CD4-positive, alpha-beta T cell (primary cell): ENCODE data around the gene SLC36A2. TPM values are rescaled to one million over a fixed set of nuclear protein-coding genes. Genes with fewer than 3 reads are reported as not detected.

Experiments
- ATAC-seq: fragments of 200-7000 bp; cut with Tn5 transposase; one replicate; pipeline ENCODE4 v1.10.0; 2022; ENCODE audit warnings: mild to moderate bottlenecking; ENCODE audit not compliant: poor library complexity
- CTCF ChIA-PET: fragments of 350-600 bp; sonication (Branson Sonifier 250); formaldehyde crosslinking; loops from one replicate; lab custom pipeline; 2021; ENCODE audit warnings: antibody characterized with exemption, inconsistent platforms; lab: Charles Lee
- POLR2A ChIA-PET: fragments of 350-600 bp; sonication (Branson Sonifier 250); formaldehyde crosslinking; loops from one replicate; lab custom pipeline; 2021; ENCODE audit warnings: antibody characterized with exemption, inconsistent platforms; lab: Charles Lee
- DNase-seq, 14 experiments: peaks; one replicate each; pipeline ENCODE4 v3.0.0-alpha.2; 2013 to 2020; ENCODE audit warnings: mixed read lengths in 2 of 14
- H3K27ac ChIP-seq, 2 donors: one replicate each; pipeline versions ENCODE4 v1.5.1 to v1.7.0; 2013; ENCODE audit warnings: low read length in 2 of 2, low read depth in 1 of 2, mild to moderate bottlenecking in 1 of 2
- H3K27me3 ChIP-seq, 2 experiments: 1 replicate in 1 of 2; 2 replicates in 1 of 2; pipeline versions ENCODE4 v1.6.1 to v1.7.0; 2013; ENCODE audit warnings: low read length in 2 of 2, control low read depth in 1 of 2, mild to moderate bottlenecking in 1 of 2, moderate library complexity in 1 of 2; ENCODE audit not compliant: insufficient read depth in 2 of 2, control insufficient read depth in 1 of 2
- H3K36me3 ChIP-seq: one replicate; pipeline ENCODE4 v1.6.1; 2013; ENCODE audit warnings: low read length, control low read depth; ENCODE audit not compliant: insufficient read depth
- H3K4me1 ChIP-seq: one replicate; pipeline ENCODE4 v1.6.1; 2013; ENCODE audit warnings: low read length, control low read depth; ENCODE audit not compliant: insufficient read depth
- H3K4me3 ChIP-seq: one replicate; pipeline ENCODE4 v1.5.1; 2013; ENCODE audit warnings: mild to moderate bottlenecking, low read length, moderate library complexity
- H3K9me3 ChIP-seq, 2 experiments: 1 replicate in 1 of 2; 2 replicates in 1 of 2; pipeline versions ENCODE4 v1.6.1 to v1.7.0; 2013; ENCODE audit warnings: low read length in 2 of 2, mild to moderate bottlenecking in 2 of 2, control low read depth in 1 of 2, moderate library complexity in 1 of 2; ENCODE audit not compliant: control insufficient read depth in 1 of 2, insufficient read depth in 1 of 2
- H3K27ac Mint-ChIP-seq: one replicate; pipeline ENCODE4 v1.8.0; 2020; ENCODE audit warnings: mixed read lengths
- H3K27me3 Mint-ChIP-seq: one replicate; pipeline ENCODE4 v1.8.0; 2021; ENCODE audit warnings: mixed read lengths
- H3K36me3 Mint-ChIP-seq: one replicate; pipeline ENCODE4 v1.8.0; 2021; ENCODE audit warnings: low read depth, mixed read lengths
- H3K4me1 Mint-ChIP-seq: one replicate; pipeline ENCODE4 v1.8.0; 2021; ENCODE audit warnings: low read depth, mixed read lengths
- H3K4me3 Mint-ChIP-seq: one replicate; pipeline ENCODE4 v1.8.0; 2020; ENCODE audit warnings: mild to moderate bottlenecking, mixed read lengths
- H3K9me3 Mint-ChIP-seq: one replicate; pipeline ENCODE4 v1.8.0; 2020; ENCODE audit warnings: mixed read lengths
- intact Hi-C, 2 experiments: fragments of 100-400 bp; cut with DNase I in 1 of 2; cut with micrococcal nuclease in 1 of 2; formaldehyde crosslinking; loops; one replicate each; pipeline versions ENCODE4 v1.15.1 to v1.9.0; 2023 to 2025; cut with DNase I, micrococcal nuclease
- total RNA-seq, 174 experiments: library from RNA in 2 of 174; stranded (reverse) in 2 of 174; gene quantifications; one replicate each; pipeline ENCODE4 v1.2.3 and lab custom pipeline; 2021 to 2026
- TF ChIP-seq, protein P1 (sequence below): fragments of 200-600 bp; IDR thresholded peaks from one replicate; pipeline ENCODE4 v1.8.0; 2022; ENCODE audit warnings: antibody characterized with exemption, mild to moderate bottlenecking

Gene SLC36A2
- total RNA-seq, 2 experiments from 2014 or later = not detected

DNA sequence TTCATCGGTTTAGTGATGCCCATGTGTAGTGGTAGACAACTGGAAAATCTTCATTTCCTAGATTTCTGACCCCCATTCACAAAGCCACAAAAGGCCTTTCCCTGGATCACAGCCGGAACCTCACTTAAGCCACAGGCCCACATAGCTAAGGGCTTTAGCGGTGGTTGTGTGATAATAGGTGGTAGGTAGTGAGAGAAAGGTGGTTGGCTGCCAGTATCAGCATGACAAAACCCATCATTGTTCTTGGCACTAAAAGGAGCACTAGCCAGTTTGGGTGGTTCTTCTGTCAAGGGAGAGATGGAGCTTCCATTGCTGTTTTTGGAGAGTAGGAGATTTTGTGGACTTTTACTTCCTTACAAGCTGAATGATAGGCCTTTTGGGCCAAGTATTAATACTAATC is 9.7 kb upstream of the SLC36A2 start:
- H3K27ac Mint-ChIP-seq = no peak overlapping the region
- H3K4me1 ChIP-seq = no peaks in the 10 kb centered on the region
- no peak overlapping the region for H3K27ac ChIP-seq
- ChIA-PET CTCF (no interaction called here), POLR2A (no interaction called here)
- H3K27me3 Mint-ChIP-seq = peaks cover 23% of the 10 kb centered on the region
- peaks cover 8% of the 10 kb centered on the region for H3K9me3 Mint-ChIP-seq
- H3K4me3 Mint-ChIP-seq = no peak overlapping the region
- ATAC-seq (no peak), DNase-seq (no peak)
- H3K4me3 ChIP-seq = no peak overlapping the region
- no peaks in the 10 kb centered on the region for H3K4me1 Mint-ChIP-seq
- TF ChIP-seq, protein P1, sequence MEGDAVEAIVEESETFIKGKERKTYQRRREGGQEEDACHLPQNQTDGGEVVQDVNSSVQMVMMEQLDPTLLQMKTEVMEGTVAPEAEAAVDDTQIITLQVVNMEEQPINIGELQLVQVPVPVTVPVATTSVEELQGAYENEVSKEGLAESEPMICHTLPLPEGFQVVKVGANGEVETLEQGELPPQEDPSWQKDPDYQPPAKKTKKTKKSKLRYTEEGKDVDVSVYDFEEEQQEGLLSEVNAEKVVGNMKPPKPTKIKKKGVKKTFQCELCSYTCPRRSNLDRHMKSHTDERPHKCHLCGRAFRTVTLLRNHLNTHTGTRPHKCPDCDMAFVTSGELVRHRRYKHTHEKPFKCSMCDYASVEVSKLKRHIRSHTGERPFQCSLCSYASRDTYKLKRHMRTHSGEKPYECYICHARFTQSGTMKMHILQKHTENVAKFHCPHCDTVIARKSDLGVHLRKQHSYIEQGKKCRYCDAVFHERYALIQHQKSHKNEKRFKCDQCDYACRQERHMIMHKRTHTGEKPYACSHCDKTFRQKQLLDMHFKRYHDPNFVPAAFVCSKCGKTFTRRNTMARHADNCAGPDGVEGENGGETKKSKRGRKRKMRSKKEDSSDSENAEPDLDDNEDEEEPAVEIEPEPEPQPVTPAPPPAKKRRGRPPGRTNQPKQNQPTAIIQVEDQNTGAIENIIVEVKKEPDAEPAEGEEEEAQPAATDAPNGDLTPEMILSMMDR = no peak
- intact Hi-C loops = no loop called here
- H3K36me3 ChIP-seq = no peaks in the 10 kb centered on the region
- no peaks in the 10 kb centered on the region for H3K27me3 ChIP-seq
- H3K9me3 ChIP-seq = peaks cover 0 to 9% of the 10 kb centered on the region in 2 experiments
- no peaks in the 10 kb centered on the region for H3K36me3 Mint-ChIP-seq

GRCh38 chr5:151351671-151352070 is 4.3 kb upstream of the SLC36A2 start:
- H3K9me3 ChIP-seq = no peaks in the 10 kb centered on the region
- Mint-ChIP-seq H3K9me3 (no peaks in the 10 kb centered on the region), H3K4me3 (no peak overlapping the region), H3K4me1 (no peaks in the 10 kb centered on the region), H3K27ac (no peak overlapping the region), H3K27me3 (peaks cover 53% of the 10 kb centered on the region), H3K36me3 (no peaks in the 10 kb centered on the region)
- H3K27me3 ChIP-seq = peaks cover 11 to 17% of the 10 kb centered on the region in 2 experiments
- ATAC-seq = no peak
- H3K4me3 ChIP-seq = no peak overlapping the region
- TF ChIP-seq, protein P1 = no peak
- no peaks in the 10 kb centered on the region for H3K4me1 ChIP-seq
- ChIA-PET POLR2A (no interaction called here), CTCF (no interaction called here)
- no peaks in the 10 kb centered on the region for H3K36me3 ChIP-seq
- H3K27ac ChIP-seq = no peak overlapping the region
- no peak for DNase-seq
- intact Hi-C loops = no loop called here

DNA sequence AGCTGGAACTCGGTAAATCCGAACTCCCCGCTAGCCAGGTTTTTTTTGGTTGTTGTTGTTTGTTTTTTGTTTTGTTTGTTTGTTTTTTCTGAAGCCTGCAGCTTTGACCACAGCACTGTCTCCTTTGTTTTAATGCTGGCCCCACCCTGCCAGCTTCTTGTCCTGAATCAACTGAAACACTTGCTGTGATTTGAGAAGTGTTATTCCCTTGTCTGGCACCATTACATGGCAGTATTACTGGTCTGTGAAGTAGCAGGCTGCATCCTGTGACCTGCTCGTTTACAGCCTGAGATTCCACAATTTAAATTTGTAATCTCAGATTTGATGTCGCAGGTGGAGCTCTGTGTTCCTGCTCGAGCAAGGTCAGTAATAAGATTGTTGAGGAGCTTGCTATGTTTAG is 1.4 kb upstream of the SLC36A2 start:
- H3K27me3 ChIP-seq = peaks cover 18 to 19% of the 10 kb centered on the region in 2 experiments
- Mint-ChIP-seq H3K4me1 (no peaks in the 10 kb centered on the region), H3K27ac (no peak overlapping the region), H3K36me3 (no peaks in the 10 kb centered on the region), H3K4me3 (no peak overlapping the region), H3K9me3 (no peaks in the 10 kb centered on the region), H3K27me3 (peaks cover 63% of the 10 kb centered on the region)
- intact Hi-C loops = no loop called here
- no peaks in the 10 kb centered on the region for H3K4me1 ChIP-seq
- no peak for ATAC-seq
- POLR2A ChIA-PET = no interaction called here
- no peak overlapping the region for H3K4me3 ChIP-seq
- CTCF ChIA-PET = no interaction called here
- no peaks in the 10 kb centered on the region for H3K9me3 ChIP-seq
- TF ChIP-seq, protein P1 = no peak
- H3K27ac ChIP-seq = no peak overlapping the region
- H3K36me3 ChIP-seq = no peaks in the 10 kb centered on the region
- DNase-seq = no peak
